SK-N-MC (cell line): ENCODE measurements around the gene TIFAB.

Source experiments
- DNase-seq: peaks from one replicate; pipeline ENCODE4 v3.0.0-alpha.2; 2011; ENCODE audit warnings: low read depth, low spot score
- H3K27ac ChIP-seq: fragments of 200-600 bp; sonication (generic); 2 replicates; pipeline ENCODE4 v1.5.1; 2016; ENCODE audit warnings: mixed run types
- H3K36me3 ChIP-seq: fragments of 200-600 bp; sonication (generic); 2 replicates; pipeline ENCODE4 v1.6.1; 2017; ENCODE audit warnings: antibody characterized with exemption, low read length, mixed read lengths; ENCODE audit not compliant: insufficient read depth
- H3K4me3 ChIP-seq: fragments of 200-600 bp; sonication (generic); 2 replicates; pipeline ENCODE4 v1.5.1; 2016
- H3K9ac ChIP-seq: fragments of 200-600 bp; sonication (generic); 2 replicates; pipeline ENCODE4 v1.8.0; 2017; ENCODE audit warnings: mixed run types, mixed read lengths; ENCODE audit not compliant: insufficient read length
- H3K9me3 ChIP-seq: fragments of 200-600 bp; sonication (generic); 2 replicates; pipeline ENCODE4 v1.6.1; 2017; ENCODE audit warnings: low read depth, mild to moderate bottlenecking, antibody characterized with exemption, low read length, moderate library complexity, mixed read lengths
- EZH2 ChIP-seq: fragments of 200-600 bp; sonication (generic); IDR thresholded peaks from one replicate; pipeline ENCODE4 v1.6.1; 2017; ENCODE audit warnings: antibody characterized with exemption
- FOXP2 ChIP-seq: optimal IDR thresholded peaks from 2 replicates; pipeline ENCODE3; 2011; ENCODE audit warnings: mild to moderate bottlenecking, moderate library complexity; ENCODE audit not compliant: insufficient read depth; ENCODE audit errors: extremely low read length, control extremely low read depth
- POLR2AphosphoS5 ChIP-seq: IDR thresholded peaks from 2 replicates; pipeline ENCODE4 v1.6.1; 2012; ENCODE audit warnings: mild to moderate bottlenecking, low read depth, low read length, borderline replicate concordance

The TIFAB gene

GRCh38 chr5:135462304-135462703, 10.2 kb upstream of the TIFAB start:
- Histone ChIP-seq H3K9ac (no peak overlapping the region), H3K9me3 (no peaks in the 10 kb centered on the region), H3K4me3 (no peak overlapping the region), H3K27ac (no peak overlapping the region), H3K36me3 (no peaks in the 10 kb centered on the region)
- TF ChIP-seq POLR2AphosphoS5 (no peak), EZH2 (no peak), FOXP2 (no peak)
- DNase-seq, result peak; percentile 18

- TF ChIP-seq FOXP2, result no peak
- no peak for TF ChIP-seq POLR2AphosphoS5
- TF ChIP-seq EZH2, result no peak
- DNase-seq, result no peak
- Histone ChIP-seq H3K27ac (no peak overlapping the region), H3K9ac (no peak overlapping the region), H3K4me3 (no peak overlapping the region), H3K36me3 (no peaks in the 10 kb centered on the region), H3K9me3 (no peaks in the 10 kb centered on the region)
These were observed 9.5 kb upstream of the TIFAB start for GRCh38 chr5:135461481-135462151.

GRCh38 chr5:135460246-135461033, 8.3 kb upstream of the TIFAB start:
- H3K4me3 ChIP-seq, result no peak overlapping the region
- H3K9me3 ChIP-seq, result no peaks in the 10 kb centered on the region
- H3K36me3 ChIP-seq, result no peaks in the 10 kb centered on the region
- H3K9ac ChIP-seq, result no peak overlapping the region
- no peak for DNase-seq
- H3K27ac ChIP-seq, result no peak overlapping the region
- TF ChIP-seq POLR2AphosphoS5, result no peak
- TF ChIP-seq EZH2, result no peak
- no peak for TF ChIP-seq FOXP2

GRCh38 chr5:135458921-135459331, 6.8 kb upstream of the TIFAB start:
- Histone ChIP-seq H3K36me3 (no peaks in the 10 kb centered on the region), H3K4me3 (0 out of 2 replicates have a peak overlapping the region, but pooled peaks have one; percentile 15), H3K27ac (no peak overlapping the region), H3K9ac (no peak overlapping the region), H3K9me3 (no peaks in the 10 kb centered on the region)
- DNase-seq, result no peak
- TF ChIP-seq EZH2 (no peak), FOXP2 (no peak), POLR2AphosphoS5 (no peak)

- no peaks in the 10 kb centered on the region for H3K36me3 ChIP-seq
- no peak overlapping the region for H3K4me3 ChIP-seq
- H3K9ac ChIP-seq, result no peak overlapping the region
- no peak overlapping the region for H3K27ac ChIP-seq
- TF ChIP-seq EZH2 (no peak), POLR2AphosphoS5 (no peak), FOXP2 (no peak)
- no peaks in the 10 kb centered on the region for H3K9me3 ChIP-seq
- no peak for DNase-seq
These were observed 6.2 kb upstream of the TIFAB start for GRCh38 chr5:135458356-135458755.

GRCh38 chr5:135457424-135458071, 5.4 kb upstream of the TIFAB start:
- Histone ChIP-seq H3K9me3 (no peaks in the 10 kb centered on the region), H3K9ac (no peak overlapping the region), H3K36me3 (no peaks in the 10 kb centered on the region), H3K4me3 (no peak overlapping the region), H3K27ac (no peak overlapping the region)
- no peak for DNase-seq
- TF ChIP-seq EZH2 (no peak), POLR2AphosphoS5 (no peak), FOXP2 (no peak)

- Histone ChIP-seq H3K36me3 (no peaks in the 10 kb centered on the region), H3K9me3 (no peaks in the 10 kb centered on the region), H3K27ac (no peak overlapping the region), H3K9ac (no peak overlapping the region), H3K4me3 (no peak overlapping the region)
- no peak for TF ChIP-seq EZH2
- TF ChIP-seq POLR2AphosphoS5, result no peak
- no peak for TF ChIP-seq FOXP2
- DNase-seq, result no peak
These were observed 4.3 kb upstream of the TIFAB start for GRCh38 chr5:135456238-135457099.

- H3K4me3 ChIP-seq, result no peak overlapping the region
- no peaks in the 10 kb centered on the region for H3K36me3 ChIP-seq
- no peak for DNase-seq
- H3K9me3 ChIP-seq, result no peaks in the 10 kb centered on the region
- TF ChIP-seq EZH2, result no peak
- no peak for TF ChIP-seq POLR2AphosphoS5
- no peak for TF ChIP-seq FOXP2
- no peak overlapping the region for H3K27ac ChIP-seq
- no peak overlapping the region for H3K9ac ChIP-seq
These were observed 3.7 kb upstream of the TIFAB start for GRCh38 chr5:135455876-135456237.
